Astrocyte (in vitro differentiated cells and primary cell): ENCODE measurements around the gene MBOAT7. TPM values are rescaled to one million over a fixed set of nuclear protein-coding genes. Genes with fewer than 3 reads are reported as not detected.

Experiments
- DNase-seq: peaks from one replicate; pipeline ENCODE4 v3.0.0-alpha.2; 2010; ENCODE audit warnings: low read depth
- FAIRE-seq: peaks from 2 replicates; lab custom pipeline; 2011; peaks lifted over from hg19 to GRCh38; lab: Jason Lieb, UNC
- H2AFZ ChIP-seq: 2 replicates; pipeline ENCODE4 v1.6.0; 2012; ENCODE audit warnings: low read depth, low read length, inconsistent platforms
- H3K27ac ChIP-seq: 2 replicates; pipeline ENCODE4 v1.5.1; 2011; ENCODE audit warnings: low read depth, low read length, inconsistent platforms
- H3K27me3 ChIP-seq: 2 replicates; pipeline ENCODE4 v1.6.0; 2011; ENCODE audit warnings: low read length, inconsistent platforms; ENCODE audit not compliant: insufficient read depth
- H3K36me3 ChIP-seq: 2 replicates; pipeline ENCODE4 v1.5.1; 2011; ENCODE audit warnings: low read length, inconsistent platforms; ENCODE audit not compliant: insufficient read depth
- H3K4me1 ChIP-seq: 2 replicates; pipeline ENCODE4 v1.5.1; 2011; ENCODE audit warnings: low read length, inconsistent platforms; ENCODE audit not compliant: insufficient read depth
- H3K4me2 ChIP-seq: 2 replicates; pipeline ENCODE4 v1.6.0; 2012; ENCODE audit warnings: low read length, inconsistent platforms
- H3K4me3 ChIP-seq: 2 replicates; pipeline ENCODE4 v1.5.1; 2011; ENCODE audit warnings: low read depth, mild to moderate bottlenecking, low read length, inconsistent platforms; ENCODE audit not compliant: insufficient read depth
- H3K79me2 ChIP-seq: 2 replicates; pipeline ENCODE4 v1.6.0; 2012; ENCODE audit warnings: mild to moderate bottlenecking, low read length, inconsistent platforms; ENCODE audit not compliant: insufficient read depth
- H3K9ac ChIP-seq: 2 replicates; pipeline ENCODE4 v1.6.0; 2012; ENCODE audit warnings: mild to moderate bottlenecking, low read length, inconsistent platforms
- H3K9me3 ChIP-seq: 2 replicates; pipeline ENCODE4 v1.5.1; 2012; ENCODE audit warnings: low read depth, mild to moderate bottlenecking, low read length, inconsistent platforms; ENCODE audit not compliant: insufficient read depth
- H4K20me1 ChIP-seq: 2 replicates; pipeline ENCODE4 v1.6.0; 2012; ENCODE audit warnings: low read length, inconsistent platforms; ENCODE audit not compliant: insufficient read depth
- H3K27ac Mint-ChIP-seq: one replicate; pipeline ENCODE4 v1.8.0; 2021; ENCODE audit warnings: mild to moderate bottlenecking, mixed read lengths; ENCODE audit not compliant: unreplicated experiment
- H3K27me3 Mint-ChIP-seq: one replicate; pipeline ENCODE4 v1.8.0; 2021; ENCODE audit warnings: low read depth, mixed read lengths; ENCODE audit not compliant: unreplicated experiment
- H3K36me3 Mint-ChIP-seq: one replicate; pipeline ENCODE4 v1.8.0; 2021; ENCODE audit warnings: low read depth, mixed read lengths; ENCODE audit not compliant: unreplicated experiment
- H3K4me1 Mint-ChIP-seq: one replicate; pipeline ENCODE4 v1.8.0; 2021; ENCODE audit warnings: low read depth, mixed read lengths; ENCODE audit not compliant: unreplicated experiment
- H3K4me3 Mint-ChIP-seq: one replicate; pipeline ENCODE4 v1.8.0; 2021; ENCODE audit warnings: mild to moderate bottlenecking, moderate library complexity, mixed read lengths; ENCODE audit not compliant: unreplicated experiment
- H3K9me3 Mint-ChIP-seq: one replicate; pipeline ENCODE4 v1.8.0; 2021; ENCODE audit warnings: mild to moderate bottlenecking, mixed read lengths; ENCODE audit not compliant: unreplicated experiment
- EZH2 ChIP-seq: IDR thresholded peaks from 2 replicates; pipeline ENCODE4 v1.6.1; 2012; ENCODE audit warnings: mild to moderate bottlenecking, low read length, inconsistent platforms; ENCODE audit not compliant: insufficient read depth
- total RNA-seq: library from RNA; stranded (reverse); gene quantifications from 2 replicates; pipeline ENCODE4 v1.2.1, GENCODE V29; 2021
- TF ChIP-seq, protein P1 (sequence below): IDR thresholded peaks from 2 replicates; pipeline ENCODE4 v1.5.1; 2011; ENCODE audit warnings: low read depth, mild to moderate bottlenecking, inconsistent platforms, low read length, moderate library complexity; ENCODE audit not compliant: insufficient read depth

Gene MBOAT7
- total RNA-seq, 1 donor from 2014 or later = 162 TPM

DNA sequence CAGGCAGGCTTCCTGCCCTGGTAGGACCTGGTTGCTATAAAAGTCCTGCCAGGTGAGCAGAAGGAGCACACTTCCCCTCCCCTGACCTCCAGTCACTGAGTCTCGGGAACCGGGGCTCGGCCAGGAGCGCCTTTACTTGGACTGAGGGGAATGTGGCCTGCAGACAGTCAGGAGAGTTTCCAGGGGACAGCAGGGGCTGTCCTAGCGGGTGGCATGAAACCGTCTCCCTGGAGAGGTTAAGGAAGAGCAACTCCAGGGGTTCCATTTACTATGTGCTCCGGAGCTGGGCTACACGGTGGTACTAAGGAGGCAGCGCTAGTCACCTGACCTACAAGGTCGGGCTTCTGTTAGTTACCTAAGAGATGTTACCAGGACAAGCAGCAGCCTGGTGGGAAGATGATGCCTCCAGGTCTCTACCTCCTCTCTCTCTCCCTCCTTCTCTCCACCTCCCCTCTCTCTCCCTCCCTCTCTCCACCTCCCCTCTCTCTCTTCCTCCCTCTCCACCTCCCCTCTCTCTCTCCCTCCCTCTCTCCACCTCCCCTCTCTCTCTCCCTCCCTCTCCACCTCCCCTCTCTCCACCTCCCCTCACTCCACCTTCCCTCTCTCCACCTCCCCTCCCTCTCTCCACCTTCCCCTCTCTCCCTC lies 55.9 kb downstream of the MBOAT7 start:
- peak; percentile 58 for DNase-seq
- TF ChIP-seq, protein P1, sequence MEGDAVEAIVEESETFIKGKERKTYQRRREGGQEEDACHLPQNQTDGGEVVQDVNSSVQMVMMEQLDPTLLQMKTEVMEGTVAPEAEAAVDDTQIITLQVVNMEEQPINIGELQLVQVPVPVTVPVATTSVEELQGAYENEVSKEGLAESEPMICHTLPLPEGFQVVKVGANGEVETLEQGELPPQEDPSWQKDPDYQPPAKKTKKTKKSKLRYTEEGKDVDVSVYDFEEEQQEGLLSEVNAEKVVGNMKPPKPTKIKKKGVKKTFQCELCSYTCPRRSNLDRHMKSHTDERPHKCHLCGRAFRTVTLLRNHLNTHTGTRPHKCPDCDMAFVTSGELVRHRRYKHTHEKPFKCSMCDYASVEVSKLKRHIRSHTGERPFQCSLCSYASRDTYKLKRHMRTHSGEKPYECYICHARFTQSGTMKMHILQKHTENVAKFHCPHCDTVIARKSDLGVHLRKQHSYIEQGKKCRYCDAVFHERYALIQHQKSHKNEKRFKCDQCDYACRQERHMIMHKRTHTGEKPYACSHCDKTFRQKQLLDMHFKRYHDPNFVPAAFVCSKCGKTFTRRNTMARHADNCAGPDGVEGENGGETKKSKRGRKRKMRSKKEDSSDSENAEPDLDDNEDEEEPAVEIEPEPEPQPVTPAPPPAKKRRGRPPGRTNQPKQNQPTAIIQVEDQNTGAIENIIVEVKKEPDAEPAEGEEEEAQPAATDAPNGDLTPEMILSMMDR = no peak
- TF ChIP-seq EZH2 = no peak
- H3K27me3 ChIP-seq = no peaks in the 10 kb centered on the region

DNA sequence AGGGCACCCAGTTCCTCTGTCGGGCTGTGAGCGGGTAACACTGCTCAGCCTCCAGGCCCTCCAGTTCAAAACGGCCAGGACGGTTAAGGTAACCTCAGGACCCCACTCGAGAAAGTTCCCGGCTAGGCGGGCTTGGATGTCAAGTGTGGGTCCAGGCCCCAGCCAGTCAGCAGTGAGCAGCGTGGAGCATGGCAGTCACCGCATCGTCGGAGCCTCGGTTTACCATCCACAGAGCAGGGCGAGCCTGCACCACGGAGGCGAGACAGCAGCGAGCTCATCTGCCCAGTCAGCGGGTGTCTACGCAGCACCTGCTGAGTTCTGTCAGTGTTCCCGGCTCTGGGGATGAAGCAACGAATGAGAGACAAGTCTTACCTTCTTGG lies 59.8 kb downstream of the MBOAT7 start:
- H3K4me1 Mint-ChIP-seq = no peaks in the 10 kb centered on the region
- no peaks in the 10 kb centered on the region for H4K20me1 ChIP-seq
- H3K36me3 ChIP-seq = peaks cover 2% of the 10 kb centered on the region
- H3K79me2 ChIP-seq = no peaks in the 10 kb centered on the region
- H3K4me1 ChIP-seq = no peaks in the 10 kb centered on the region
- no peak overlapping the region for H3K27ac Mint-ChIP-seq
- DNase-seq = no peak
- no peak overlapping the region for H2AFZ ChIP-seq
- peaks cover 21% of the 10 kb centered on the region for H3K36me3 Mint-ChIP-seq
- no peak overlapping the region for H3K4me3 Mint-ChIP-seq
- TF ChIP-seq EZH2 = no peak
- TF ChIP-seq, protein P1 = no peak
- H3K27me3 ChIP-seq = no peaks in the 10 kb centered on the region
- FAIRE-seq = no peak
- no peak overlapping the region for H3K27ac ChIP-seq
- no peak overlapping the region for H3K4me2 ChIP-seq
- H3K9ac ChIP-seq = no peak overlapping the region
- H3K9me3 Mint-ChIP-seq = no peaks in the 10 kb centered on the region
- no peaks in the 10 kb centered on the region for H3K9me3 ChIP-seq
- no peaks in the 10 kb centered on the region for H3K27me3 Mint-ChIP-seq
- H3K4me3 ChIP-seq = no peak overlapping the region

More for the DNA sequence above, 55.9 kb downstream of the MBOAT7 start:
- Histone ChIP-seq H4K20me1 (peaks cover under 1% of the 10 kb centered on the region), H3K9ac (no peak overlapping the region), H3K4me1 (peaks cover 6% of the 10 kb centered on the region), H3K36me3 (peaks cover 2% of the 10 kb centered on the region), H3K4me3 (no peak overlapping the region), H3K27ac (no peak overlapping the region), H2AFZ (no peak overlapping the region), H3K4me2 (no peak overlapping the region), H3K79me2 (peaks cover 9% of the 10 kb centered on the region), H3K9me3 (no peaks in the 10 kb centered on the region)
- H3K27me3 Mint-ChIP-seq = no peaks in the 10 kb centered on the region
- no peak overlapping the region for H3K27ac Mint-ChIP-seq
- peaks cover 3% of the 10 kb centered on the region for H3K4me1 Mint-ChIP-seq
- no peak for FAIRE-seq
- no peaks in the 10 kb centered on the region for H3K9me3 Mint-ChIP-seq
- no peak overlapping the region for H3K4me3 Mint-ChIP-seq
- H3K36me3 Mint-ChIP-seq = peaks cover 13% of the 10 kb centered on the region
